Smooth muscle cell (in vitro differentiated cells): ENCODE data around the gene NAIF1. TPM values are rescaled to one million over a fixed set of nuclear protein-coding genes. Genes with fewer than 3 reads are reported as not detected.

ENCODE experiments used
- DNase-seq: peaks from one replicate; lab custom pipeline; 2025; ENCODE audit not compliant: unreplicated experiment; lab: John Stamatoyannopoulos, UW
- H2AFZ ChIP-seq: fragments of 200-600 bp; sonication (generic); 2 replicates; pipeline ENCODE4 v1.6.0; 2016; ENCODE audit warnings: antibody characterized with exemption, low read depth, mild to moderate bottlenecking
- H3F3A ChIP-seq: fragments of 200-600 bp; sonication (generic); 2 replicates; pipeline ENCODE4 v1.6.0; 2017; ENCODE audit warnings: antibody characterized with exemption, low read depth
- H3K27ac ChIP-seq: fragments of 200-600 bp; sonication (generic); 2 replicates; pipeline ENCODE4 v1.5.1; 2016; ENCODE audit warnings: low read depth, mild to moderate bottlenecking
- H3K27me3 ChIP-seq: fragments of 200-600 bp; sonication (generic); 2 replicates; pipeline ENCODE4 v1.6.1; 2016; ENCODE audit warnings: low read depth, mild to moderate bottlenecking
- H3K36me3 ChIP-seq: fragments of 200-600 bp; sonication (generic); 2 replicates; pipeline ENCODE4 v1.5.1; 2016; ENCODE audit warnings: low read depth
- H3K4me1 ChIP-seq: fragments of 200-600 bp; sonication (generic); 2 replicates; pipeline ENCODE4 v1.5.1; 2016; ENCODE audit warnings: low read depth
- H3K4me2 ChIP-seq: fragments of 200-600 bp; sonication (generic); 2 replicates; pipeline ENCODE4 v1.6.0; 2016; ENCODE audit warnings: mild to moderate bottlenecking
- H3K4me3 ChIP-seq: fragments of 200-600 bp; sonication (generic); 2 replicates; pipeline ENCODE4 v1.5.1; 2016; ENCODE audit warnings: mild to moderate bottlenecking
- H3K79me2 ChIP-seq: fragments of 200-600 bp; sonication (generic); 2 replicates; pipeline ENCODE4 v1.6.0; 2016; ENCODE audit warnings: low read depth, mild to moderate bottlenecking
- H3K9ac ChIP-seq: fragments of 200-600 bp; sonication (generic); 2 replicates; pipeline ENCODE4 v1.6.0; 2016; ENCODE audit warnings: low read depth
- H3K9me3 ChIP-seq: fragments of 200-600 bp; sonication (generic); replicated peaks from 2 replicates; pipeline ENCODE4 v1.5.1; 2016; ENCODE audit warnings: low read depth
- H4K20me1 ChIP-seq: fragments of 200-600 bp; sonication (generic); 2 replicates; pipeline ENCODE4 v1.6.0; 2016; ENCODE audit warnings: low read depth
- WGBS: methylation state at CpG from one replicate; pipeline ENCODE4 v1.1.7; 2016; ENCODE audit warnings: low lambda C conversion rate; 5-methylcytosine and 5-hydroxymethylcytosine counted together
- polyA plus RNA-seq: library from polyadenylated mRNA; unstranded; fragments of >200 nt; fragmentation: Nextera tagmentation; extraction: Ambion mirVana; gene quantifications from 2 replicates; pipeline ENCODE4 v1.2.1, GENCODE V29; 2016
- total RNA-seq: library from RNA; depleted of rRNA; stranded (reverse); fragments of >200 nt; gene quantifications from 2 replicates; pipeline ENCODE4 v1.2.3, GENCODE V29; 2014
- TF ChIP-seq, protein P1 (sequence below): fragments of 200-600 bp; sonication (generic); IDR thresholded peaks from 2 replicates; pipeline ENCODE4 v1.5.1; 2017; ENCODE audit warnings: borderline replicate concordance, mild to moderate bottlenecking, antibody characterized with exemption; ENCODE audit not compliant: insufficient read depth, poor library complexity, severe bottlenecking

The NAIF1 gene
- total and polyA plus RNA-seq, 2 experiments from 2014 or later, result 3.8 to 6.7 TPM

GRCh38 chr9:128099231-128099931, 32.3 kb upstream of the NAIF1 start:
- Histone ChIP-seq H3K4me1 (peaks cover 20% of the 10 kb centered on the region), H3K4me2 (peak overlapping the region; percentile 87), H4K20me1 (peaks cover 15% of the 10 kb centered on the region), H3K9me3 (no peaks in the 10 kb centered on the region), H3K27ac (peak overlapping the region; percentile 99), H3F3A (peaks cover 23% of the 10 kb centered on the region), H3K4me3 (peak overlapping the region; percentile 53), H3K27me3 (no peaks in the 10 kb centered on the region), H2AFZ (no peak overlapping the region), H3K9ac (peak overlapping the region; percentile 95), H3K79me2 (peaks cover 43% of the 10 kb centered on the region), H3K36me3 (no peaks in the 10 kb centered on the region)
- WGBS, result 59% methylated on average over 16 of the region's 16 CpGs
- DNase-seq, result no peak
- TF ChIP-seq, protein P1, sequence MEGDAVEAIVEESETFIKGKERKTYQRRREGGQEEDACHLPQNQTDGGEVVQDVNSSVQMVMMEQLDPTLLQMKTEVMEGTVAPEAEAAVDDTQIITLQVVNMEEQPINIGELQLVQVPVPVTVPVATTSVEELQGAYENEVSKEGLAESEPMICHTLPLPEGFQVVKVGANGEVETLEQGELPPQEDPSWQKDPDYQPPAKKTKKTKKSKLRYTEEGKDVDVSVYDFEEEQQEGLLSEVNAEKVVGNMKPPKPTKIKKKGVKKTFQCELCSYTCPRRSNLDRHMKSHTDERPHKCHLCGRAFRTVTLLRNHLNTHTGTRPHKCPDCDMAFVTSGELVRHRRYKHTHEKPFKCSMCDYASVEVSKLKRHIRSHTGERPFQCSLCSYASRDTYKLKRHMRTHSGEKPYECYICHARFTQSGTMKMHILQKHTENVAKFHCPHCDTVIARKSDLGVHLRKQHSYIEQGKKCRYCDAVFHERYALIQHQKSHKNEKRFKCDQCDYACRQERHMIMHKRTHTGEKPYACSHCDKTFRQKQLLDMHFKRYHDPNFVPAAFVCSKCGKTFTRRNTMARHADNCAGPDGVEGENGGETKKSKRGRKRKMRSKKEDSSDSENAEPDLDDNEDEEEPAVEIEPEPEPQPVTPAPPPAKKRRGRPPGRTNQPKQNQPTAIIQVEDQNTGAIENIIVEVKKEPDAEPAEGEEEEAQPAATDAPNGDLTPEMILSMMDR, result no peak

GRCh38 chr9:128098297-128099230, 31.4 kb upstream of the NAIF1 start:
- peak overlapping the region; percentile 95 for H3K9ac ChIP-seq
- DNase-seq, result peak; percentile 88
- peaks cover 43% of the 10 kb centered on the region for H3K79me2 ChIP-seq
- no peaks in the 10 kb centered on the region for H3K36me3 ChIP-seq
- TF ChIP-seq, protein P1, result no peak
- H4K20me1 ChIP-seq, result peaks cover 15% of the 10 kb centered on the region
- H3K4me1 ChIP-seq, result peaks cover 26% of the 10 kb centered on the region
- peak overlapping the region; percentile 87 for H3K4me2 ChIP-seq
- no peaks in the 10 kb centered on the region for H3K9me3 ChIP-seq
- no peak overlapping the region for H2AFZ ChIP-seq
- H3K4me3 ChIP-seq, result peak overlapping the region; percentile 53
- H3F3A ChIP-seq, result peaks cover 29% of the 10 kb centered on the region
- WGBS, result 2% methylated on average over 32 of the region's 32 CpGs
- no peaks in the 10 kb centered on the region for H3K27me3 ChIP-seq
- peak overlapping the region; percentile 99 for H3K27ac ChIP-seq

GRCh38 chr9:128097543-128098296, 30.6 kb upstream of the NAIF1 start:
- peaks cover 38% of the 10 kb centered on the region for H3F3A ChIP-seq
- H3K9ac ChIP-seq, result peak overlapping the region; percentile 95
- 62% methylated on average over 13 of the region's 13 CpGs for WGBS
- H3K36me3 ChIP-seq, result no peaks in the 10 kb centered on the region
- peaks cover 15% of the 10 kb centered on the region for H4K20me1 ChIP-seq
- peaks cover 43% of the 10 kb centered on the region for H3K79me2 ChIP-seq
- no peak for DNase-seq
- H3K27me3 ChIP-seq, result no peaks in the 10 kb centered on the region
- H3K4me1 ChIP-seq, result peaks cover 26% of the 10 kb centered on the region
- H3K9me3 ChIP-seq, result no peaks in the 10 kb centered on the region
- TF ChIP-seq, protein P1, result no peak
- peak overlapping the region; percentile 99 for H3K27ac ChIP-seq
- H3K4me2 ChIP-seq, result peak overlapping the region; percentile 87
- H2AFZ ChIP-seq, result no peak overlapping the region
- H3K4me3 ChIP-seq, result peak overlapping the region; percentile 14
